NCI-H524 (cell line): Measurements from ENCODE around the gene KRTAP12-4.
"Not testable (repeated sequence)": the region's sequence is repeated elsewhere in the genome, so short reads cannot be mapped to it uniquely, and the experiment has no call there.

Experiments
- DNase-seq, 2 experiments: peaks; one replicate each; lab custom pipeline; 2025; lab: John Stamatoyannopoulos, UW

KRTAP12-4 gene

GRCh38 chr21:44611551-44611950 is 42.9 kb downstream of the KRTAP12-4 start:
- no peak for DNase-seq

DNA sequence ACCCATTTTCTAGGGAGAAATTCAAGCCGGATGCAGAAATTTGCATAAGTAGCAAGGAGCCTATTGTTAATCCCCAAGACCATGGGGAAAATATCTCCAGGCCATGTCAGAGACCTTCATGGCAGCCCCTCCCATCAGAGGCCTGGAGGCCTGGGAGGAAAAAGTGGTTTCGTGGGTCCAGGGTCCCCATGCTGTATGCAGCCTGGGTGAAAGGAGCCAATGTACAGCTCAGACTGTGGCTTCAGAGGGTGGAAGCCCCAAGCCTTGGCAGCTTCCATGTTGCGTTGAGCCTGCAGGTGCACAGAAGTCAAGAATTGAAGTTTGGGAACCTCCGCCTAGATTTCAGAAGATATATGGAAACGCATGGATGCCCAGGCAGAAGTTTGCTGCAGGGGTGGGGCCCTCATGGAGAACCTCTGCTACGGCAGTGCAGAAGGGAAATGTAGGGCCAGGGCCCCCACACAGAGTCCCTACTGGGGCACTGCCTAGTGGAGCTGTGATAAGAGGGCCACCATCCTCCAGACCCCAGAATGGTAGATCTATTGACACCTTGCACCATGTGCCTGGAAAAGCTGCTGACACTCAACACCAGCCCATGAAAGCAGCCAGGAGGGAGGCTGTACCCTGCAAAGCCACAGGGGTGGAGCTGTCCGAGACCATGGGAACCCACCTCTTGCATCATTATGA is 44.2 kb downstream of the KRTAP12-4 start:
- DNase-seq = not testable (repeated sequence)

- no peak for DNase-seq
Measured at GRCh38 chr21:44609193-44609592, 45.3 kb downstream of the KRTAP12-4 start.

- DNase-seq = no peak
Measured at GRCh38 chr21:44606495-44606894, 48.0 kb downstream of the KRTAP12-4 start.
